Thoracic aorta (tissue), 2 donors: ENCODE data around the gene PLPP7. TPM values are rescaled to one million over a fixed set of nuclear protein-coding genes. Genes with fewer than 3 reads are reported as not detected.
"Not testable (repeated sequence)": the region's sequence is repeated elsewhere in the genome, so short reads cannot be mapped to it uniquely, and the experiment has no call there.

Experiments
- ATAC-seq: fragments of 150-250 bp; one replicate; pipeline ENCODE4 v1.8.0; 2017; ENCODE audit warnings: low read depth; ENCODE audit not compliant: insufficient number of reproducible peaks, low FRiP score
- DNase-seq: peaks from one replicate; pipeline ENCODE4 v3.0.0-alpha.2; 2020; ENCODE audit warnings: low spot score
- H3K27ac ChIP-seq, 2 donors: fragments of 200-600 bp; sonication (generic); 1 replicate in 1 of 2; 2 replicates in 1 of 2; pipeline ENCODE4 v1.5.1; 2016; ENCODE audit warnings: mild to moderate bottlenecking in 2 of 2, moderate library complexity in 2 of 2
- H3K27me3 ChIP-seq: fragments of 200-600 bp; sonication (generic); replicated peaks from 2 replicates; pipeline ENCODE4 v1.6.0; 2016; ENCODE audit warnings: mild to moderate bottlenecking; ENCODE audit not compliant: insufficient read depth
- H3K36me3 ChIP-seq: fragments of 200-600 bp; sonication (generic); one replicate; pipeline ENCODE4 v1.5.1; 2016
- H3K4me1 ChIP-seq, 2 donors: fragments of 200-600 bp; sonication (generic); 1 replicate in 1 of 2; 2 replicates in 1 of 2; pipeline versions ENCODE4 v1.5.1 to v1.6.0; 2016; ENCODE audit warnings: low read depth in 2 of 2, mild to moderate bottlenecking in 1 of 2; ENCODE audit not compliant: control insufficient read depth in 1 of 2
- H3K4me3 ChIP-seq: fragments of 200-600 bp; sonication (generic); 2 replicates; pipeline ENCODE4 v1.5.1; 2016; ENCODE audit warnings: mild to moderate bottlenecking
- H3K9me3 ChIP-seq: fragments of 200-600 bp; sonication (generic); 2 replicates; pipeline ENCODE4 v1.5.1; 2016
- total RNA-seq, 2 donors: library from RNA; depleted of rRNA; stranded (reverse); fragments of >200 nt; gene quantifications; one replicate each; pipeline versions ENCODE4 v1.1.0 to v1.2.3, GENCODE V29; 2016
- TF ChIP-seq, protein P1 (sequence below): fragments of 200-600 bp; sonication (generic); IDR thresholded peaks from one replicate; pipeline ENCODE4 v1.5.1; 2019; ENCODE audit warnings: antibody characterized with exemption

PLPP7 gene
- total RNA-seq, 2 donors from 2014 or later, result 14.2 to 29.0 TPM

- Histone ChIP-seq H3K27ac (no peak overlapping the region), H3K36me3 (no peaks in the 10 kb centered on the region), H3K4me3 (no peak overlapping the region), H3K4me1 (peaks cover 7 to 9% of the 10 kb centered on the region in 2 donors), H3K9me3 (no peaks in the 10 kb centered on the region), H3K27me3 (no peaks in the 10 kb centered on the region)
- TF ChIP-seq, protein P1, sequence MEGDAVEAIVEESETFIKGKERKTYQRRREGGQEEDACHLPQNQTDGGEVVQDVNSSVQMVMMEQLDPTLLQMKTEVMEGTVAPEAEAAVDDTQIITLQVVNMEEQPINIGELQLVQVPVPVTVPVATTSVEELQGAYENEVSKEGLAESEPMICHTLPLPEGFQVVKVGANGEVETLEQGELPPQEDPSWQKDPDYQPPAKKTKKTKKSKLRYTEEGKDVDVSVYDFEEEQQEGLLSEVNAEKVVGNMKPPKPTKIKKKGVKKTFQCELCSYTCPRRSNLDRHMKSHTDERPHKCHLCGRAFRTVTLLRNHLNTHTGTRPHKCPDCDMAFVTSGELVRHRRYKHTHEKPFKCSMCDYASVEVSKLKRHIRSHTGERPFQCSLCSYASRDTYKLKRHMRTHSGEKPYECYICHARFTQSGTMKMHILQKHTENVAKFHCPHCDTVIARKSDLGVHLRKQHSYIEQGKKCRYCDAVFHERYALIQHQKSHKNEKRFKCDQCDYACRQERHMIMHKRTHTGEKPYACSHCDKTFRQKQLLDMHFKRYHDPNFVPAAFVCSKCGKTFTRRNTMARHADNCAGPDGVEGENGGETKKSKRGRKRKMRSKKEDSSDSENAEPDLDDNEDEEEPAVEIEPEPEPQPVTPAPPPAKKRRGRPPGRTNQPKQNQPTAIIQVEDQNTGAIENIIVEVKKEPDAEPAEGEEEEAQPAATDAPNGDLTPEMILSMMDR, result no peak
- ATAC-seq (no peak), DNase-seq (no peak)
Observed at GRCh38 chr9:131348631-131349521, 59.4 kb downstream of the PLPP7 start.

GRCh38 chr9:131349522-131349880 lies 60.0 kb downstream of the PLPP7 start:
- TF ChIP-seq, protein P1, result no peak
- ATAC-seq (no peak), DNase-seq (no peak)
- Histone ChIP-seq H3K27me3 (no peaks in the 10 kb centered on the region), H3K27ac (no peak overlapping the region), H3K9me3 (no peaks in the 10 kb centered on the region), H3K36me3 (no peaks in the 10 kb centered on the region), H3K4me1 (peaks cover 7 to 9% of the 10 kb centered on the region in 2 donors), H3K4me3 (peak overlapping the region; percentile 64)

DNA sequence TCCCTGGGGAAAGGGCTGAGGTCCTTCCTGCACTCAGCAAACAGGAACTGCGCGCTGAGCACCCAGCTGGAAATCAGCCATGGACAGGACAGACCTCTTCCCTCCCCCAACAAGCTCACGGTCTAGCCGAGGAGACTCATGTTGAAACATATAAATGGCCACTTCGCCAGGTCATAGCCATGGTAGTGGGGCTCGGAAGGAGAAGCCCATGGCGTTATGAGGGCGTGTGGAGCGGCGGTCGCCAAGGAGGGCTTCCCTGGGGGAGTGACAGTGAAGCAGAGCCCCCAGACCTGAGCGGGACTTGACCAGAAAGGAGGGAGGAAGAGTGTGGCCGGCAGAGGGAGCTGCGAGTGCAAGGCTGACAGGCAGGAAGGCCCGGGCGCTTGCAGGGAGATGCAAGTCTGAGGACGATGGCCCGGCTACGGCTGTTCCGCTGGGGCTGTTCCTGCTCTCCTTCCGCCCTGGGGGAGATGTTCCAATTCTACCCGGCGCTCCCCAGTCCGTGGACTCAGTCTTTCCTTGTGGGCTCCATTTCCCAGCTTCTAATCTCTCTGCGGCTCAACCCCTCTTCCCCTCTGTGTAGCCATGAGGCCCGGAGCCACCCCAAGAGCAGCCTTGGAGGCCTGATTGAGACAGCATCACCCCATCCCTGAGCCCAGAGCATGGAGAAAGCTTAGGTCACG lies 60.5 kb downstream of the PLPP7 start:
- Histone ChIP-seq H3K4me3 (peak overlapping the region; percentile 64), H3K36me3 (no peaks in the 10 kb centered on the region), H3K27me3 (no peaks in the 10 kb centered on the region), H3K27ac (no peak overlapping the region), H3K4me1 (peaks cover 7 to 9% of the 10 kb centered on the region in 2 donors), H3K9me3 (no peaks in the 10 kb centered on the region)
- ATAC-seq (peak; percentile 60), DNase-seq (peak; percentile 67)
- TF ChIP-seq, protein P1, result peak; percentile 79

- not testable (repeated sequence) for DNase-seq, H3K4me1 ChIP-seq, H3K27me3 ChIP-seq, H3K9me3 ChIP-seq, ATAC-seq, H3K27ac ChIP-seq, H3K4me3 ChIP-seq, H3K36me3 ChIP-seq
Observed at GRCh38 chr9:131356479-131356878, 67.0 kb downstream of the PLPP7 start.

- Histone ChIP-seq H3K9me3 (no peaks in the 10 kb centered on the region), H3K4me3 (no peak overlapping the region), H3K4me1 (peaks cover 3 to 7% of the 10 kb centered on the region in 2 donors), H3K27me3 (no peaks in the 10 kb centered on the region), H3K27ac (no peak overlapping the region), H3K36me3 (no peaks in the 10 kb centered on the region)
- no peak for ATAC-seq
- TF ChIP-seq, protein P1, result no peak
- DNase-seq, result no peak
Observed at GRCh38 chr9:131358556-131358955, 69.0 kb downstream of the PLPP7 start.

Other genes with a start within 250 kb of the PLPP7 start
- gene AIF1L, start 193.2 kb upstream of the PLPP7 start, total RNA-seq, result 10 to 100 TPM; 18.8 to 21.9 TPM
- gene NUP214, start 164.1 kb upstream of the PLPP7 start, total RNA-seq, result 10 to 100 TPM; 44.3 to 55.0 TPM
- gene FAM78A, start 13.2 kb upstream of the PLPP7 start, total RNA-seq, result 1 to 10 TPM; 5.0 to 5.7 TPM
- gene PRRC2B, start 104.4 kb downstream of the PLPP7 start, total RNA-seq, result 100 to 1,000 TPM; 162 to 198 TPM
- 10 to 100 TPM; 30.3 to 43.7 TPM for gene POMT1, start 213.2 kb downstream of the PLPP7 start, total RNA-seq
- gene UCK1, start 241.5 kb downstream of the PLPP7 start, total RNA-seq, result 10 to 100 TPM; 25.5 to 39.1 TPM